ENCODE measurements around the gene TTC17. TPM values are rescaled to one million over a fixed set of nuclear protein-coding genes. Genes with fewer than 3 reads are reported as not detected.

TTC17 gene
- polyA plus RNA-seq, 1 donor (not counting 4 experiments of a cell fraction or from before 2014, with no cell fraction given) = 53.4 TPM

DNA sequence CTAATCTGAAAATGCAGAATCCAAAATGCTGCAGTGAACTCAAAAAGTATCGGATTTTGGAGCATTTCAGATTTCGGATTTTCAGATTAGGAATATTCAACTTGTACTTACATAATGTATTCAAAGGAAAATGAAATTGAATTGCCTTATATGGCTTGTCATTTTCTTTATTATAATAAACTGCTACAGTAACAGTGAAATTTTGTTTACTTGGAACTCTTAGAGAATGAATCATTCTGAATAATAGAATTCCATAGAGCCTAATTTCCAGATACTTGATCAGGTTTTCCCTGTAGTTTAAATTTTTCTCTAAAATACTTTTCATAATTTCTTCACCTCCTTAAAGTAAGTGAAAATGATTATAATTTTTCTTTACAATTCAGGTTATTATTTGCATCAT, 17.3 kb downstream of the TTC17 start:
- H3K27me3 ChIP-seq (ENCODE audit: control insufficient read depth, extremely low read depth, insufficient read depth, low read length) = no peaks in the 10 kb centered on the region
- H2AFZ ChIP-seq (ENCODE audit: control insufficient read depth, low read length) = no peak overlapping the region
- no peak for TF ChIP-seq EZH2 (IDR thresholded peaks at IDR 0.05; ENCODE audit: low read length)
- TF ChIP-seq, protein P1, sequence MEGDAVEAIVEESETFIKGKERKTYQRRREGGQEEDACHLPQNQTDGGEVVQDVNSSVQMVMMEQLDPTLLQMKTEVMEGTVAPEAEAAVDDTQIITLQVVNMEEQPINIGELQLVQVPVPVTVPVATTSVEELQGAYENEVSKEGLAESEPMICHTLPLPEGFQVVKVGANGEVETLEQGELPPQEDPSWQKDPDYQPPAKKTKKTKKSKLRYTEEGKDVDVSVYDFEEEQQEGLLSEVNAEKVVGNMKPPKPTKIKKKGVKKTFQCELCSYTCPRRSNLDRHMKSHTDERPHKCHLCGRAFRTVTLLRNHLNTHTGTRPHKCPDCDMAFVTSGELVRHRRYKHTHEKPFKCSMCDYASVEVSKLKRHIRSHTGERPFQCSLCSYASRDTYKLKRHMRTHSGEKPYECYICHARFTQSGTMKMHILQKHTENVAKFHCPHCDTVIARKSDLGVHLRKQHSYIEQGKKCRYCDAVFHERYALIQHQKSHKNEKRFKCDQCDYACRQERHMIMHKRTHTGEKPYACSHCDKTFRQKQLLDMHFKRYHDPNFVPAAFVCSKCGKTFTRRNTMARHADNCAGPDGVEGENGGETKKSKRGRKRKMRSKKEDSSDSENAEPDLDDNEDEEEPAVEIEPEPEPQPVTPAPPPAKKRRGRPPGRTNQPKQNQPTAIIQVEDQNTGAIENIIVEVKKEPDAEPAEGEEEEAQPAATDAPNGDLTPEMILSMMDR (optimal IDR thresholded peaks at IDR 0.05 in 1 of 3, IDR thresholded peaks at IDR 0.05 in 1 of 3, conservative IDR thresholded peaks at IDR 0.05 in 1 of 3; ENCODE audit: extremely low read depth in 1 of 3, insufficient read depth in 2 of 3, low read length in 3 of 3) = no peak
- dilution Hi-C loops (cut with MboI; ENCODE audit: extremely low pct_ligation_motif_present, low sequenced_read_pairs) = no loop called here
- FAIRE-seq (no peak), DNase-seq (ENCODE audit: low read depth, low spot score) (no peak)
- peak overlapping the region; percentile 90 for H3K27ac ChIP-seq (ENCODE audit: control insufficient read depth, insufficient read depth, low read length)
- H3K4me3 ChIP-seq (ENCODE audit: control insufficient read depth in 2 of 3, extremely low read depth in 1 of 3, insufficient read depth in 2 of 3, low read depth in 1 of 3, low read length in 3 of 3) = peak overlapping the region in 1 of 3 experiments; percentile 19
- H3K4me1 ChIP-seq (ENCODE audit: control insufficient read depth, extremely low read depth, insufficient read depth, low read length) = peaks cover 22% of the 10 kb centered on the region
- no peaks in the 10 kb centered on the region for H3K9me3 ChIP-seq (ENCODE audit: control insufficient read depth, low read depth, low read length)
- peak overlapping the region; percentile 40 for H3K9ac ChIP-seq (ENCODE audit: control insufficient read depth, extremely low read depth, insufficient read depth, low read length)
- no peaks in the 10 kb centered on the region for H3K36me3 ChIP-seq (ENCODE audit: control insufficient read depth in 2 of 2, extremely low read depth in 1 of 2, insufficient read depth in 2 of 2, low read length in 2 of 2)
- H4K20me1 ChIP-seq (ENCODE audit: control insufficient read depth, extremely low read depth, insufficient read depth, low read length) = no peaks in the 10 kb centered on the region
- H3K79me2 ChIP-seq (ENCODE audit: control insufficient read depth, insufficient read depth, low read length) = peaks cover 40% of the 10 kb centered on the region
- H3K9me1 ChIP-seq (ENCODE audit: control insufficient read depth, extremely low read depth, insufficient read depth, low read length) = no peaks in the 10 kb centered on the region
- peak overlapping the region; percentile 75 for H3K4me2 ChIP-seq (ENCODE audit: control insufficient read depth, extremely low read depth, insufficient read depth, low read depth, low read length)

DNA sequence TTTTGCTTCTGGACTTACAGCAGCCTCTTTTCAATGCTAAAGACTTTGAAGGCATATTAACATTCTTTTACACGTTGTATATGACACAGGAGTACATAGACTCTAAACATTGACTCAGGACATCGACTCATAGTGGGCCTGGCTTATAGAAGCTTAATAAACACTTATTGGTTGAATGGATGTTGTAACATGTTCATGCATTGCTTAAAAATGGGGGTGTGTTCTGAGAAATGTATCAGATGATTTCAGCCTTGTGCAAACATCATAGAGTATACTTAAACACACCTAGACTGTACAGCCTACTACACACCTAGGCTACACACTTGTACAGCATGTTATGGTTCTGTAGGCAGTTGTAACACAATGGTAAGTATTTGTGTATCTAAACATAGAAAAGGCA, 17.9 kb downstream of the TTC17 start:
- peak overlapping the region; percentile 90 for H3K27ac ChIP-seq (ENCODE audit: control insufficient read depth, insufficient read depth, low read length)
- H4K20me1 ChIP-seq (ENCODE audit: control insufficient read depth, extremely low read depth, insufficient read depth, low read length) = no peaks in the 10 kb centered on the region
- FAIRE-seq = peak; percentile 43
- H3K9me3 ChIP-seq (ENCODE audit: control insufficient read depth, low read depth, low read length) = no peaks in the 10 kb centered on the region
- H3K36me3 ChIP-seq (ENCODE audit: control insufficient read depth in 2 of 2, extremely low read depth in 1 of 2, insufficient read depth in 2 of 2, low read length in 2 of 2) = peaks cover 1 to 5% of the 10 kb centered on the region in 2 experiments
- no peak overlapping the region for H2AFZ ChIP-seq (ENCODE audit: control insufficient read depth, low read length)
- H3K9me1 ChIP-seq (ENCODE audit: control insufficient read depth, extremely low read depth, insufficient read depth, low read length) = no peaks in the 10 kb centered on the region
- H3K27me3 ChIP-seq (ENCODE audit: control insufficient read depth, extremely low read depth, insufficient read depth, low read length) = no peaks in the 10 kb centered on the region
- TF ChIP-seq EZH2 (IDR thresholded peaks at IDR 0.05; ENCODE audit: low read length) = no peak
- TF ChIP-seq, protein P1 (optimal IDR thresholded peaks at IDR 0.05 in 1 of 3, IDR thresholded peaks at IDR 0.05 in 1 of 3, conservative IDR thresholded peaks at IDR 0.05 in 1 of 3; ENCODE audit: extremely low read depth in 1 of 3, insufficient read depth in 2 of 3, low read length in 3 of 3) = no peak
- H3K4me3 ChIP-seq (ENCODE audit: control insufficient read depth in 2 of 3, extremely low read depth in 1 of 3, insufficient read depth in 2 of 3, low read depth in 1 of 3, low read length in 3 of 3) = peak overlapping the region in 1 of 3 experiments; percentile 19
- H3K4me2 ChIP-seq (ENCODE audit: control insufficient read depth, extremely low read depth, insufficient read depth, low read depth, low read length) = peak overlapping the region; percentile 75
- H3K79me2 ChIP-seq (ENCODE audit: control insufficient read depth, insufficient read depth, low read length) = peaks cover 36% of the 10 kb centered on the region
- H3K4me1 ChIP-seq (ENCODE audit: control insufficient read depth, extremely low read depth, insufficient read depth, low read length) = peaks cover 22% of the 10 kb centered on the region
- peak overlapping the region; percentile 40 for H3K9ac ChIP-seq (ENCODE audit: control insufficient read depth, extremely low read depth, insufficient read depth, low read length)
- DNase-seq (ENCODE audit: low read depth, low spot score) = peak; percentile 17
- dilution Hi-C loops (cut with MboI; ENCODE audit: extremely low pct_ligation_motif_present, low sequenced_read_pairs) = no loop called here
